Measurements from ENCODE around the gene RSPO4.

DNA sequence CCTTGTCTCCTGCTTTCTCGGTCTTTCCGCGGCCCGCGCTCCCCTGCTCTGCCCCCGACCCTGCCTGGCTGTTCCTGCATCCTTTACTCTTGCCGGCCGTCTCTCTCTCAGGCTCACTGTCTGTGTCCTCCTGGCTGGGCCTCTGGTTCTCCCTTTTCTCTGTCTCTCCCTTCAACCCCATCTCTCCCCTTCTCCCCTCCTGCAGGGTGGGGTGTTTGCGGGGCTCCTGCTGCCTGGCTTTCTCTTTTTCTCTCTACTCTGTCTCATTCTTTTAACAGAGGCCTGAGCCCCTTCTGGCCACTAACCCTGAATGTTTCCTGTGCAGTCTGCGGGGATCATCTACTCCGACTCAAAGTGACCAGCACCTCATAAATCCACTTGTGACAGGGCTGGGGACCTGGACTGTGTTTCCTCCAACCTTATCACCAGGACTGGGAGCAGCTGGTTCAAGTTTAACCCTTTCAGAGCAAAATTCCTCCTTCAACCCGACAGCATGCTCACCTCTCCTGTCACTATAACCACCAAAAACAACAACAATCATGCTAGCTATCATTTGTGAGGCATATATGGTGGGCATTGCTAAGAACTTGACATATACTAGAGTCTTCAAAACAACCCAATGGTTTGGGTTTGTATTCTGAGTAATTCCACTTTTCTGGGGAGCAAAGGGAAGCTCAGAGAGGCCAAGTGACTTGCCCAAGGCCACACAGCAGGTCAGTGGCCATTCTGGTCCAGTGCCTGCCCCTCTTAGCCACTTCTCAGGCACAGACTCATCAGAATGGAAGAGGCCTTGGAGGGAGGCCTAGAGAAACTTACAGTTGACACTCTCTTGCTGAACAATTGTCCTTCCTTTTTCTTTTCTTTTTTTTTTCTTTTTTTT, 811 bp upstream of the RSPO4 start:
- TF ChIP-seq, protein P1, sequence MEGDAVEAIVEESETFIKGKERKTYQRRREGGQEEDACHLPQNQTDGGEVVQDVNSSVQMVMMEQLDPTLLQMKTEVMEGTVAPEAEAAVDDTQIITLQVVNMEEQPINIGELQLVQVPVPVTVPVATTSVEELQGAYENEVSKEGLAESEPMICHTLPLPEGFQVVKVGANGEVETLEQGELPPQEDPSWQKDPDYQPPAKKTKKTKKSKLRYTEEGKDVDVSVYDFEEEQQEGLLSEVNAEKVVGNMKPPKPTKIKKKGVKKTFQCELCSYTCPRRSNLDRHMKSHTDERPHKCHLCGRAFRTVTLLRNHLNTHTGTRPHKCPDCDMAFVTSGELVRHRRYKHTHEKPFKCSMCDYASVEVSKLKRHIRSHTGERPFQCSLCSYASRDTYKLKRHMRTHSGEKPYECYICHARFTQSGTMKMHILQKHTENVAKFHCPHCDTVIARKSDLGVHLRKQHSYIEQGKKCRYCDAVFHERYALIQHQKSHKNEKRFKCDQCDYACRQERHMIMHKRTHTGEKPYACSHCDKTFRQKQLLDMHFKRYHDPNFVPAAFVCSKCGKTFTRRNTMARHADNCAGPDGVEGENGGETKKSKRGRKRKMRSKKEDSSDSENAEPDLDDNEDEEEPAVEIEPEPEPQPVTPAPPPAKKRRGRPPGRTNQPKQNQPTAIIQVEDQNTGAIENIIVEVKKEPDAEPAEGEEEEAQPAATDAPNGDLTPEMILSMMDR (IDR thresholded peaks at IDR 0.05; ENCODE audit: insufficient read depth, low read length, poor library complexity, severe bottlenecking) = no peak
- no peak for TF ChIP-seq EZH2phosphoT487 (conservative IDR thresholded peaks at IDR 0.05; ENCODE audit: low read length)
